HFF-Myc (cell line): ENCODE data around the gene GPHB5.
"Not testable (repeated sequence)": the region's sequence is repeated elsewhere in the genome, so short reads cannot be mapped to it uniquely, and the experiment has no call there.

Experiments
- DNase-seq: peaks from one replicate; pipeline ENCODE4 v3.0.0-alpha.2; 2011; ENCODE audit warnings: low read depth; ENCODE audit errors: extremely low read depth
- H3K4me3 ChIP-seq: replicated peaks from 2 replicates; pipeline ENCODE4 v1.5.1; 2011; ENCODE audit warnings: low read depth, mild to moderate bottlenecking, control low read depth, low read length
- TF ChIP-seq, protein P1 (sequence below): IDR thresholded peaks from 2 replicates; pipeline ENCODE4 v1.5.1; 2012; ENCODE audit warnings: mild to moderate bottlenecking, low read depth, low read length, control low read depth; ENCODE audit errors: missing control alignments

The GPHB5 gene

DNA sequence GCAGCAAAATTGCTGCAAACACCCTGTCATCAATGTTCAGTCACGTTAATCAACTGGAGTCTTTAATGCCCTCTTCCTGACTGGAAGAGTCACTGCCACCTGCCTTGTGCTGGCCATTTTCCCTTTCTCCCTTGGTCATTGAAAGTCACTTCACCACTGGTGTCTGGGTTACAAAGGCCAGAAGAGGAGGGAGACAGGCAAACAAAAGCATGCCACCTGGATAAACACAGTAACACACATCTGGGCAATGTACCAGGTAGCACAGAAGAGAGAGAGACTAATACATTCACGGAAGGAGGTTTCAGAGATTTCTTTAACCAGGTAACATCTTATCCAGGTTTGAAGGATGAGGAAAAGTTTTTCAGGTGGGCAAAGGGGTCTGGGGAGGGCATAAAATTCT, 32.7 kb downstream of the GPHB5 start:
- no peak for DNase-seq

DNA sequence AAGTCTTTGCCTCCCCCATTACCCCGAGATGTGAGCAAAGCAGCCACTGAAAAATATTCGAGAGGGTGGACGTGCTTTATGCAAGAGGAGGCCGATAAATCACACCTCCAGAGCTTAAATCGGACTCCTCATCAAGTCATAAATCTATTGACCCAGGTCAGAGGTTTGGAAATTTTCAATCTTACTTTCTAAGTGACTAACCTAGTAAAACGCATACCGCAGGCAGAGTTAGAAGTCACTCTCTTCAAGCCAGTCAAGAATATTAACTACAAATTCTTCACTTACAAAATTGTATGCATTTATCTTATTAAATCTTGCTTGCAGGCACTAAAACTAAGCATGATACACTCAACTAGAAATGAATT, 34.9 kb downstream of the GPHB5 start:
- TF ChIP-seq, protein P1, sequence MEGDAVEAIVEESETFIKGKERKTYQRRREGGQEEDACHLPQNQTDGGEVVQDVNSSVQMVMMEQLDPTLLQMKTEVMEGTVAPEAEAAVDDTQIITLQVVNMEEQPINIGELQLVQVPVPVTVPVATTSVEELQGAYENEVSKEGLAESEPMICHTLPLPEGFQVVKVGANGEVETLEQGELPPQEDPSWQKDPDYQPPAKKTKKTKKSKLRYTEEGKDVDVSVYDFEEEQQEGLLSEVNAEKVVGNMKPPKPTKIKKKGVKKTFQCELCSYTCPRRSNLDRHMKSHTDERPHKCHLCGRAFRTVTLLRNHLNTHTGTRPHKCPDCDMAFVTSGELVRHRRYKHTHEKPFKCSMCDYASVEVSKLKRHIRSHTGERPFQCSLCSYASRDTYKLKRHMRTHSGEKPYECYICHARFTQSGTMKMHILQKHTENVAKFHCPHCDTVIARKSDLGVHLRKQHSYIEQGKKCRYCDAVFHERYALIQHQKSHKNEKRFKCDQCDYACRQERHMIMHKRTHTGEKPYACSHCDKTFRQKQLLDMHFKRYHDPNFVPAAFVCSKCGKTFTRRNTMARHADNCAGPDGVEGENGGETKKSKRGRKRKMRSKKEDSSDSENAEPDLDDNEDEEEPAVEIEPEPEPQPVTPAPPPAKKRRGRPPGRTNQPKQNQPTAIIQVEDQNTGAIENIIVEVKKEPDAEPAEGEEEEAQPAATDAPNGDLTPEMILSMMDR: no peak
- H3K4me3 ChIP-seq: no peak overlapping the region
- no peak for DNase-seq

More for the DNA sequence above, 32.7 kb downstream of the GPHB5 start:
- TF ChIP-seq, protein P1: no peak
- no peak overlapping the region for H3K4me3 ChIP-seq

DNA sequence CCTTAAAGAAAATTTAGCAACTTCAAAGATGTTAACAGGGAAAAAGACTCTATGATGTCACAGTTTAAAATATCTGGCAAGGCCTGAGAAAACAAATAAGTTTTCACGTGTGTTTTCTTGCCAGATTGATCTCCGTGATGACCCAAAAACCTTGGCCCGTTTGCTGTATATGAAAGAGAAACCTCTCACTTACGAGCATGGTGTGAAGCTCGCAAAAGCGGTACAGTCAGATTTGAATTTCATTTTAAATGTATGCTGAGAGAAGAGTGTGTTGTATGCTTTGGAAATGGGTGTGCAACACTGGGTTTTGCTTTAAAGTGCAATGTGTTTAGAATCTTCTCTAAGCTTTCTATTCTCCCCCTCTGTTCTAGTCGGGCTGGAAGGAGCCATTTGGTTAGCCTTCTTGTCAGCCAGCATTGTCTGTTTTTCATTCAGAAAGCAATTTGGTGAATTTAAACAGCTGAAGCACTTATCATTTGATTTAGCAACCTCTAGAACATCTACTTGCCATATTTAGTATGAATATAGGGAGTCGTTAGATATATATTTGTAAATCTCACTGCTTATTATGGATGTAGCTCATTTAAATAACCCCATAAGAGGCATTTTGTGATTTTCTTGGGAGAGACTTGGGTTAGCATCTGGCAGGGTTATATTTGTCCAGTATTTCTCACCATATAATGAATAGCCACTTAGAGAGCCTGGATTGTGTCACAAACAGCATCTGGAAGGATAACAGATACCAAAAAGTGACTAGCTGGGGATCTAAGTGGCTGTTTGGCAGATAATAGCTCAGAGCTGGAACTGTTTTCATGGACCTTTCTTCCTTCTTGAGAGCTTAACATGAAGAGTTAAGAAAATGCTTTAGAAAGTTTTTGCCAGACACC, 35.5 kb downstream of the GPHB5 start:
- TF ChIP-seq, protein P1: no peak
- no peak for DNase-seq
- H3K4me3 ChIP-seq: no peak overlapping the region

DNA sequence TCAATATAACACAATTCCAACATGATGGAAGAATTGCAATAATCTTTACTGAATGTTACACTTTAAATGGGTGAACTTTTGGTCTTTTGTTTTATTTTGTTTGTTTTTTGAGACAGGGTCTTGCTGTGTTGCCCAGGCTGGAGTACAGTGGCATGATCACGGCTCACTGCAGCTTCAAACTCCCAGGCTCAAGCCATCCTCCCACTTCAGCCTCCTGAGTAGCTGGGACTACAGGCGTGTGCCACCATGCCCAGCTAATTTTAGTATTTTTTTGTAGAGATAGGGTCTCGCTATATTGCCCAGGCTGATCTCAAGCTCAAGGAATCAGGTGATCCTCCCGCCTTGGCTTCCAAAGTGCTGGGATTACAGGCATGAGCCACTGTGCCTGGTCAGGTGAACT, 38.8 kb downstream of the GPHB5 start:
- H3K4me3 ChIP-seq, DNase-seq: not testable (repeated sequence)

DNA sequence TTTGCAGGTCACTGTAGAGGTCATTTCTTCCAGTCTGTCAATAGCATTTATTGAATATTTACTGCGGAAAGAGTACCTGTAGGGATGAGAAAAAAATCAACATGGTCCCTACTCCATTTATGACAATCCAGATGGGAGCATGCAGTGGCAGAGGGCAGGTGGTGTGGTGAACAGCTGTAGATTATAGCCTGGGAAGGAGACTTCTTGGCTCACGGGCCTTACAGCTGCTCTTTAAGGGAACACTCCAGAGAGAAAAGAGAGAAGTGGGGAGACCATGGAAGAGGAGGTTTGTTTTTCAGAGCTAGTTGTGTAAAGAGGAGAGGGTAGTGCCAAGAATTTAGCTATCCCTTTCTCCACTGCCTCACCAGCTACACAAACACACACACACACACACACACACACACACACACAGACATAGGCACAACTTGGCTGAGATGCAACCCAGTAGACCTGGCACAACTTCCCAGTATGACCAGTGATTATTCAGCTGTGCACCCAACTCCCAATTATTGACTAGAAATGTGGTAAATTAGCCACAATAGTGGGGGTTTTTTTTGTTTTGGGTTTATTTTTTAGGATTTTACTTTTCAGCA, 41.0 kb downstream of the GPHB5 start:
- DNase-seq: no peak
- TF ChIP-seq, protein P1: no peak
- H3K4me3 ChIP-seq: no peak overlapping the region

DNA sequence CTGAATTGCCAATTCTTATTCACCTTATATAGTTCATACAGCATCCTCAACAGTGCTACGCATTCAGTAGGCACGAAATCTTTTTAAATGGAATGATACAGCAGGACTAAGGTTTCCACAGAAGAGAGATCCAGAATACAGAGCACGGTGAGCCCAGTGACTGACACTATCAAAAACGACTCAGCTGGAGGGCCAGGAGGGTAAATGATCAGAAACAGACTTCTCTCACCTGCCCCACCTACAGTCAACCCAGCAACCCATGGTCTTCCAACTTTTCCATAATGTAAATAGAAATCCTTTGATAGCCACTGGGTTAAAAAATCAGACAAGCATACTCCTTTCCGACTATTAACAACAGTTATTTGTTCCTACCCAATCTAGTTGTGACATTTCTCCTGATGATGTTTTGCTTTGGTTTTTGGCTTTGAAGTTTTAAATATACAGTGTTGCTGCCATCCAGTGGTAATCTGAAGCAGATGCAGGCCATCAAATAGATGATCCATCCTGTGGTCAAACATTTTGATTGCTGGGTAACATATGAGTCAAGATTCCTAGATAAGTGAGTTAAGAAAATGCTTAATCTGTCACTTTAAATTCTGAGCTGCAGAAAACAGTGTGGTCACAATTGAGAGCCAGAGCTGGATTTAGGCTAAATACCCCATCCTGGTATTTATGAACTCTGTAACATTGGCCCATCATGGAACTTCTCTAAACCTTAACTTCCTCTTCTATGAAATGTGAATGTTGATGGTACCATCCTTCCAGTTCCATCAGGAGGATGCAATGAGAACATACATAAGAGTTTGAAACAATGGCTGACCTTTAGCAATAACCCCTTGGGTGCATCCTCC, 42.0 kb downstream of the GPHB5 start:
- H3K4me3 ChIP-seq: no peak overlapping the region
- TF ChIP-seq, protein P1: peak; percentile 53
- peak; percentile 35 for DNase-seq

DNA sequence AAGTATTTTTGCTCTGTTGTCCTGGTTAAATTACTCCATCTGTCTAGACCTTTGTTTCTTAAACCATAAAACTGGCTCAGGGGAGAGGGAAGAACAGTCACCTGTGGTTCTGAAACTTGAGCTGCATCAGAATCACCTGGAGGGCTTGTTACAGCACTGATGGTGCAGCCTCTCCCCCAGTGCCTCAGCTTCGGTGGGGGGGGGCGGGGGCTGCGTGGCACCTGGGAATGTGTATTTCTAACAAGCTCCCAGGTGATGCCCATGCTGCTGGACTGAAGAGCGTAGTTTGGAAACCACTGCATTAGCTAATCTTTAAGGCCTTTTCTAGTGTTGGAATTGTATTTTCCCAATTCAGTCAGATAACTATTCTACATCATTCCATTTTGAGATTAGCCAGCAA, 42.7 kb downstream of the GPHB5 start:
- no peak overlapping the region for H3K4me3 ChIP-seq
- TF ChIP-seq, protein P1: no peak
- DNase-seq: no peak
